Activated T-helper 2 cell treated with anti-CD3 and anti-CD28 coated beads, Interferon-gamma antibody, Interleukin-2, Interleukin-4, amounts not matched to agents 10 μg/mL and 5 μg/mL and 100 μg/mL, durations not matched to agents 14 hours and 24 hours and 36 hours (primary cell): ENCODE results near the gene PDZRN4. TPM values are rescaled to one million over a fixed set of nuclear protein-coding genes. Genes with fewer than 3 reads are reported as not detected.

ENCODE experiments used
- DNase-seq: peaks from one replicate; pipeline ENCODE4 v3.0.0; 2021; ENCODE audit warnings: low spot score
- H3K27ac Mint-ChIP-seq: one replicate; pipeline ENCODE4 v1.8.0; 2021; ENCODE audit warnings: mixed read lengths
- H3K27me3 Mint-ChIP-seq: one replicate; pipeline ENCODE4 v1.8.0; 2021; ENCODE audit warnings: low read depth, mixed read lengths
- H3K36me3 Mint-ChIP-seq: one replicate; pipeline ENCODE4 v1.8.0; 2021; ENCODE audit warnings: low read depth, mixed read lengths
- H3K4me1 Mint-ChIP-seq: one replicate; pipeline ENCODE4 v1.8.0; 2021; ENCODE audit warnings: low read depth, mixed read lengths
- H3K4me3 Mint-ChIP-seq: one replicate; pipeline ENCODE4 v1.8.0; 2021; ENCODE audit warnings: low read depth, mild to moderate bottlenecking, moderate library complexity, mixed read lengths
- H3K9me3 Mint-ChIP-seq: one replicate; pipeline ENCODE4 v1.8.0; 2021; ENCODE audit warnings: mixed read lengths
- intact Hi-C: fragments of 100-400 bp; cut with micrococcal nuclease; formaldehyde crosslinking; loops from one replicate; pipeline ENCODE4 v1.15.1; 2023
- total RNA-seq: library from RNA; stranded (reverse); gene quantifications from 2 replicates; pipeline ENCODE4 v1.2.3, GENCODE V29; 2022

Gene PDZRN4
- total RNA-seq, 1 donor from 2014 or later = not detected

DNA sequence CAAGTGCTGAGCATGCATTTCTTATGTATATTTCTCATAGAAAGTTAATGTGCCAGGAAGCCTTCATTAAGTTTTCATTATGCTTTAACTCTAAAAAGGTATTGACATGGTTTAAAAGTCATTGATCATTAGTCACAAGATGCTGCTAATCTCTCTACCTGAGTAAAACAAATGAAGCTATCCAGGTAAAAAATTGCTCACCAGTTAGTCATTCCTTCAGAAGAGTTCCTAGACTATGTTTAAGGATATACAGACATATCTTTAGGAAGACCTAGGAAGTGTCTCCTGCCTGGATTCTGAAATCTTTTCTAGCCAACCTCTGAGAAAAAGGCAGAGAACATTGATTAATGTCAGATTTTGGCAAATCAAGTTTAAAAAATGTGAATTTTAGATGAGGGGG is 274.2 kb downstream of the PDZRN4 start:
- Mint-ChIP-seq H3K36me3 (no peaks in the 10 kb centered on the region), H3K27me3 (no peaks in the 10 kb centered on the region), H3K9me3 (no peaks in the 10 kb centered on the region), H3K27ac (no peak overlapping the region), H3K4me3 (no peak overlapping the region), H3K4me1 (no peaks in the 10 kb centered on the region)
- no peak for DNase-seq
- intact Hi-C loops = no loop called here

DNA sequence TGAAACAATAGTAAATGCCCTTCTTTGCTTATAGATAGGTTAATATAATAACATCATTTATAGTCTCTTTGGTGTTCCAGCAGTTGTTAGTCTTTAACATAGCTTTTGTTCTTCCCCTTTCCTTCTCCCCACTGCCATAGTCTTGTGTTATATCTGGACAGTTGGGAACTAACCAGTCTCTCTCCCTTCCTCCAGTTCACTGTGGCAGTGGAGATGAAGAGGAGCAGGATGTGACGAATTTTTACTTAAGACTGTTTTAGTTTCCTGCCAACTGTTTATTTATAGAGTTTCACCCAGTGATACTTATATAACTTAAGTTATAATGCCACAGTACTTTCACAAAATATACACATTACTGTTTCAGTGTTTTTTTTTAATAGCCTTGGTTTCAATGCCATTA is 277.4 kb downstream of the PDZRN4 start:
- H3K27me3 Mint-ChIP-seq = no peaks in the 10 kb centered on the region
- H3K36me3 Mint-ChIP-seq = no peaks in the 10 kb centered on the region
- H3K27ac Mint-ChIP-seq = no peak overlapping the region
- no peaks in the 10 kb centered on the region for H3K4me1 Mint-ChIP-seq
- intact Hi-C loops = no loop called here
- no peaks in the 10 kb centered on the region for H3K9me3 Mint-ChIP-seq
- no peak for DNase-seq
- H3K4me3 Mint-ChIP-seq = no peak overlapping the region

DNA sequence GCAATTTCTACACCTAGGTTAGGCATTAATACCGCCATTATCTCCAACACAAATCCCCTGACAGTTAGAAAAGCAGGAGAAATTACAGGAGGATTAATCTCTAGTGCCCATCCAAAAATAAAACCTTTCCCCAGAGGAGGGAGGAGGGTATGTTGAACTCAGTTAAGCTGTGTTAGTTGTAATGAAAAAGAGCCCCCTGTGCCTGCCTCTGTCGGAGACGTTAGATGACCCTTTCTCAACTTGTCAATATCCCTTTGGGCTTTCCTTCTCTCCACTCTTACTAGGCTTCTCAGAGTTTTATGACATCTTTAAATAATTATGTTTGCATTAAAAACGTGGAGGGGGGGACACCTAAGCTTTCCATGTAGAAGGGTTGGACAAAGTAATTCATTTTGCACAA is 278.2 kb downstream of the PDZRN4 start:
- Mint-ChIP-seq H3K4me1 (no peaks in the 10 kb centered on the region), H3K27me3 (no peaks in the 10 kb centered on the region), H3K36me3 (no peaks in the 10 kb centered on the region), H3K9me3 (no peaks in the 10 kb centered on the region), H3K4me3 (no peak overlapping the region), H3K27ac (no peak overlapping the region)
- intact Hi-C loops = no loop called here
- DNase-seq = no peak

DNA sequence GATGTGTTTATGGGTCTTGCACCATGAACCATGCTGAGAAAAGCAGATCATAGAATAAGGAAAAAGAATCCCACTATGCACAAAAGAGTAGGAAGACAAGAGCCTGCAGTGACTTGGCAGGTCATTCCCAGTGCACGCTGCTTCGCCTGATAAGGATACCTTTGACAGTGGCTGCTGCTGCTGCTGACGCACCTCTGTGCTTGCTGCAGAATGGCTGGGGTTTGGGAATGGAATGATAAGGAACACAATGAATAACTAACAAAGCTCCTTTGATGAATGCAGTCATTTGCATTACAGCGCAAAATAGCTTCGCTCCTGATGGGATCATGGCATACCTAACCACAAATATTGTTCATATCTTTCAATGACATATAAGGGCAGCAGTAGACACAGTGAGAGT is 278.7 kb downstream of the PDZRN4 start:
- Mint-ChIP-seq H3K9me3 (no peaks in the 10 kb centered on the region), H3K36me3 (no peaks in the 10 kb centered on the region), H3K27ac (no peak overlapping the region)

DNA sequence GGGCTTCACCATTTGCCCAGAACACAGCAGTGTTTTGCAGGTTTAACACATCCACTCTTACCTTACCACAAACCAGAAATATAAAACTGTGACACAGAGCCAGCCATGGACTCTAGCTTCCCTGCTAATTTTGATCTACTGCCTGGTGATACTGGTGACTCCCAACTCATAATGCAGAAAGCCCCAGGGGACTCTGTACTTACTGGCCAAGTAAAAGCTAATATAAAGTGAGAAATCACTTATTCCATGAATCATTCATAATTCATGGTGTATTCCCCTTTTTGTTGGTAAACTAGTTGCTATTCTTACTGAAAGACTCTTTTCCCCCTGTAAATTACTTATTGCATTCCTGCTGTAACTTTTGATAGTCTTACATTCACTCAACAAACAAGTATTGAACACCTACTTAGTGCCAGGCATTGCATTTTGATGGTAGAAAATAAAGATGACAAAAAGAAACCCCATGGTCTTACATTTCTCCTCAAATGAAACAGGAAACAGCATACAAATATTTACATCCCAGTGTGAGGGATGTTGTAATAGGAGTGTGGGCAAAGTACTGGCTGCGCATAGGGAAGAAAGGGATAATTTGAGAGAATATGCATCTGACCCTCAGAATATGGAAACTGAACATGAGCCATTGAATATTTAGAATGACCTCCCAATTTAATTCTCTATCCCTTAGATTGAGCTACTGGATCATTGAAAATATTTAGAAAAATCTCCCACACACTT is 279.6 kb downstream of the PDZRN4 start:
- no peaks in the 10 kb centered on the region for H3K36me3 Mint-ChIP-seq
- no peak for DNase-seq
- H3K27ac Mint-ChIP-seq = no peak overlapping the region
- no peaks in the 10 kb centered on the region for H3K4me1 Mint-ChIP-seq
- intact Hi-C loops = no loop called here
- no peaks in the 10 kb centered on the region for H3K9me3 Mint-ChIP-seq
- no peaks in the 10 kb centered on the region for H3K27me3 Mint-ChIP-seq
- no peak overlapping the region for H3K4me3 Mint-ChIP-seq

More for the DNA sequence above, 278.7 kb downstream of the PDZRN4 start:
- H3K4me1 Mint-ChIP-seq = no peaks in the 10 kb centered on the region
- H3K27me3 Mint-ChIP-seq = no peaks in the 10 kb centered on the region
- no peak for DNase-seq
- intact Hi-C loops = no loop called here
- no peak overlapping the region for H3K4me3 Mint-ChIP-seq

DNA sequence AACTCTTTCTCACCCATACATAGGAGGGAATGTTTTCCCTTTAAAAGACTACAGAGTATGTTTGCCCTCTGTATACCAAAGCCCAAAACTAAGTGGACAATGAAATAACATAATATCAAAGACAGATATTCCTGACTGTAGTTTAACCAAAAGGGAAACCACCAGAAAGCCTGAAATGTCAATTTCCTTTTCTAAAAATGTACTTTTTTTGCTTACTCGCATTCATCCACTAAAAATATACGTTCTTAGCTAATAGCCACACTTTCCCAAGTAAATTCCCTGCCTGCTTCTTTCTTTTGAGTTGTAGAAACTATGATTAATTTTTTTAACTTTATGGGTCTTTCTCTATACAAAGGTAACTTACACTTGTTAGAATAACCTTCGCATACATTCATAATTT is 280.2 kb downstream of the PDZRN4 start:
- H3K9me3 Mint-ChIP-seq = no peaks in the 10 kb centered on the region
- no peaks in the 10 kb centered on the region for H3K27me3 Mint-ChIP-seq
- H3K27ac Mint-ChIP-seq = no peak overlapping the region
- no peaks in the 10 kb centered on the region for H3K4me1 Mint-ChIP-seq
- H3K4me3 Mint-ChIP-seq = no peak overlapping the region
- no peaks in the 10 kb centered on the region for H3K36me3 Mint-ChIP-seq
- no peak for DNase-seq
- intact Hi-C loops = no loop called here

DNA sequence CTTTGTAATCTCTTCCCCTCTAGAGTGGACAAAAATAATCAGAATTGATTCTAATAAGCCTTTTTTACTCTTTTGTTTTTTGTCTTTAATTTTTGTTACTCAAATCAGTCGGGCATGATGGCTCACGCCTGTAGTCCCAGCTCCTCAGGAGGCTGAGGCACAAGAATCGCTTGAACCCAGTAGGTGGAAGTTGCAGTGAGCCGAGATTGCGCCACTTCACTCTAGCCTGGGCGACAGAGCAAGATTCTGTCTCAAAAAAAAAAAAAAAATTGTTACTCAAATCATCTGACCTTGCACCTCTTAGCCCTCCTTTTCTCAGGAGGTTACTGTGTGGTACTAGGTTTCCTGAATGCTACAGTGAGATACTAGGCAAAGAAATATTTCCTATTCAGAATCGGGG is 280.6 kb downstream of the PDZRN4 start:
- H3K9me3 Mint-ChIP-seq = no peaks in the 10 kb centered on the region
- H3K36me3 Mint-ChIP-seq = no peaks in the 10 kb centered on the region
- intact Hi-C loops = no loop called here
- no peaks in the 10 kb centered on the region for H3K27me3 Mint-ChIP-seq
- H3K27ac Mint-ChIP-seq = no peak overlapping the region
- no peak for DNase-seq
- no peak overlapping the region for H3K4me3 Mint-ChIP-seq
- H3K4me1 Mint-ChIP-seq = no peaks in the 10 kb centered on the region

DNA sequence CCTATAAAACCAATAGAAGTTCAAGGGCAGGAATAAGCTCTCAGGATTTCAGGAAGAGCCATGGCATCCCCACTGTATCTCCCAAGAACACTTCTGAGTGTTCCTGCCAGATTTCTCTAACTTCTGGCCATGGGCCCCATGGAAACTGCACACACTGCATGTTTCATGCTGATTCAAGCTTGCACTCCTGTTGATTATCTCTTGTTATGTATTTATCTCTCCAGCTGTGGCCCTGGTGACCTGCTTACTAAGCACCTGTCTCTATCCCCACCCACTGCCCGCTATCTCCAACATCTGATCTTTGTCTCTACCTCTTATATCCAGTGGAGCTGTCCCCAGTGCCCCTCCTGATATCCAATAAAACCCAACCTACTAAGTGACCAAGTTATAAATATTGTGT is 285.3 kb downstream of the PDZRN4 start:
- no peak for DNase-seq
- Mint-ChIP-seq H3K9me3 (no peaks in the 10 kb centered on the region), H3K27ac (no peak overlapping the region), H3K4me1 (no peaks in the 10 kb centered on the region), H3K27me3 (no peaks in the 10 kb centered on the region), H3K36me3 (no peaks in the 10 kb centered on the region), H3K4me3 (no peak overlapping the region)
- intact Hi-C loops = no loop called here

DNA sequence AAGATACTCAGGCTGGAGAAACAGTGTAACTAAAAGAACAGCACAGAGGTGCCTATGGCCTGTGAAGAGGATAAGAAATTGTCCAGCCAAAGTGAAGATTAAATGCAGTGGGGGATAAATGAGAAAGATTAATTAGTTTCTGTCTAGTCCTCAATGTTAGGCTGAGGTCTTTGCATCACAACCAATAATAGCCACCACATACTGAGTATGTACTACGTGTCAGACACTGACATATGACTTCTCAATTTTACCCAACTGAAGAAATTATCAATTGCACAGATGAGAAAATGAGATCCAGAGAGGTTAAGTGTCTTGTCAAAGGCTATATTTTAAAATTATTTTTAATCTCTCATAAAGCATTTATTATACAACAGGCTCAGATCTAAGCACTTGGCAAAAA is 285.9 kb downstream of the PDZRN4 start:
- intact Hi-C loops = no loop called here
- no peak overlapping the region for H3K4me3 Mint-ChIP-seq

DNA sequence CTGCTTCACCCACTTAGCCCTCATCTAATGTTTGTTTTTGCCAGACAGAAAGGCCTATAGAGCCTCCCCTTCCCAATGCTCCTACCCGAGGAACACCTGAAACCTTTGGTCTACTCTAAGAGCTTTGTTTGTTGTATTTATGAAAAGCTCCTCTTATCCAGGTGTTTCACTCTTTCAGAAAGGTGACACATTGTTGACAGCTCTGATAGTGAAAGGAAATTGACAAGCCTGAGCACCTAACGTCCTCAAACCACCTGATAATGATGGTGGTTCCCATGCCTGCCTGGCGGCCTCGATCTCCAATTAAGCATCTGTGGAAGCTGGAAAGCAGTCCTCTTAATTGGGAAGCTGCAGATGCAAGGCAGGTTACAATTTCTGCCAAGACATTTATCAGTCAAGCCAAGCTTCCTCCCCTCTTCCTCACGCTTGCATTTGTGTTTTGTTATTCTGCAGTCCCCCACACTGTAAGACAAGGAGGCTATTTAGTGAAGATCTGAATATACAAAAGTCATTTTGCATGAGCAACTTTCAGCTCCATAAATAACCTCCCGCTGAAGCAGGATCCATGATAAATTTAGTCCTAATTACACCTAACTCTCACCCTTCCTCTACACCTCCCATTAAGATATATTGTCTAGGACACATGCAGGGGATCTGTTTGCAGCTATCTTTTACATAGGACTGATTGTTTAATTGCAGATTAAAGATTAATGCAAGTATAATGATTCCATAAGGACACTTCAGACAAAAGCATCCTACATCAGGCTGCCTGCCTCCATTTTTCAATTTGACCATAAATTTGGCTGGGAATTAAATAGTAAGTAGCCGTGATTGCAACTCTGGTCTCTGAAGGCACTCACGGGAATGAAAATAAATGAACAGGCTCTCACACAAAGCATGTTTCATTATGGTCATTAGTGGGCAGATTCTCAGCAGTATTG is 288.6 kb downstream of the PDZRN4 start:
- intact Hi-C loops = no loop called here
- no peak overlapping the region for H3K4me3 Mint-ChIP-seq
- H3K27me3 Mint-ChIP-seq = no peaks in the 10 kb centered on the region
- no peaks in the 10 kb centered on the region for H3K9me3 Mint-ChIP-seq
- no peak overlapping the region for H3K27ac Mint-ChIP-seq
- DNase-seq = no peak
- H3K36me3 Mint-ChIP-seq = no peaks in the 10 kb centered on the region
- no peaks in the 10 kb centered on the region for H3K4me1 Mint-ChIP-seq

More for the DNA sequence above, 285.9 kb downstream of the PDZRN4 start:
- Mint-ChIP-seq H3K4me1 (no peaks in the 10 kb centered on the region), H3K9me3 (no peaks in the 10 kb centered on the region), H3K27ac (no peak overlapping the region), H3K36me3 (no peaks in the 10 kb centered on the region), H3K27me3 (no peaks in the 10 kb centered on the region)
- DNase-seq = no peak

DNA sequence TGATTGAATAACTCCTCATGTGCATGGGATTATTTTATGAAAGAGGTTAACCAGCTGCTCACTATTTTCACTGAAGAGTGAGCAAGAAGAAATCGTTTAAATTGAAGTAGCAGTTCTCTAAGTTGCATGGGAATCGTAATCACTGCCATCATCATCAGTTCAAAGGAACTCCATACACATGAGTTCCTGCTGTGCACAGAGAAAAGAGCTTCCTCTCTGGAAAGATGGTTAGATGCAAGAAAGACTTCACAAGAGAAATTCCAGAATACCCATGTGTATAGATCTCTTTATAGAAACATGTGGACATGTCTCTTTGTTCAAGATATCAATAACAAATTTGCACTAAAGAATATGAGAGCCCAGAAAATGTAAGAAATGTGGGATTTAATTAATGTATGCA is 291.3 kb downstream of the PDZRN4 start:
- intact Hi-C loops = no loop called here
- no peaks in the 10 kb centered on the region for H3K36me3 Mint-ChIP-seq
- H3K9me3 Mint-ChIP-seq = no peaks in the 10 kb centered on the region
- H3K27ac Mint-ChIP-seq = no peak overlapping the region
- H3K4me1 Mint-ChIP-seq = no peaks in the 10 kb centered on the region
- no peak overlapping the region for H3K4me3 Mint-ChIP-seq
- DNase-seq = no peak
- H3K27me3 Mint-ChIP-seq = no peaks in the 10 kb centered on the region

DNA sequence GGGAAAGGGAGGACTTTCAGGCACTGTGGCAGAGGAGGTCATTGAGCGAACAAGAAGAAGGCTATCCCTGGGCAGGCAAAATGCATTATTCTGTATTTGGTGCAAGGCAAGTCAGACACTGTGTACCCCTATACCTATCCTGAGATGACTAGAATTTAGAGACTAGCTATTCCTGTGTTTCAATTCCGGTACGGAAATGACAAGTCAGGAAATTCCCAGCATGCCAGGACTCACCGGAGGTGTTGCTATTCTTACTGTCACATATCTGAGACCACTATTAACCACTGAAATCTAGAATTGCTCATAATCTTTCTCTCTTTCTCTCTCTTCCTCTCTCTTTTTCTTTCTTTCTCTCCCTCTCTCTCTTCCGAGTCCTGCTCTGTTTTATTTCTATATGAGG is 297.1 kb downstream of the PDZRN4 start:
- no peak for DNase-seq
- intact Hi-C loops = no loop called here
- no peak overlapping the region for H3K27ac Mint-ChIP-seq
- no peaks in the 10 kb centered on the region for H3K4me1 Mint-ChIP-seq
- no peaks in the 10 kb centered on the region for H3K27me3 Mint-ChIP-seq
- H3K9me3 Mint-ChIP-seq = no peaks in the 10 kb centered on the region
- H3K4me3 Mint-ChIP-seq = no peak overlapping the region
- H3K36me3 Mint-ChIP-seq = no peaks in the 10 kb centered on the region

DNA sequence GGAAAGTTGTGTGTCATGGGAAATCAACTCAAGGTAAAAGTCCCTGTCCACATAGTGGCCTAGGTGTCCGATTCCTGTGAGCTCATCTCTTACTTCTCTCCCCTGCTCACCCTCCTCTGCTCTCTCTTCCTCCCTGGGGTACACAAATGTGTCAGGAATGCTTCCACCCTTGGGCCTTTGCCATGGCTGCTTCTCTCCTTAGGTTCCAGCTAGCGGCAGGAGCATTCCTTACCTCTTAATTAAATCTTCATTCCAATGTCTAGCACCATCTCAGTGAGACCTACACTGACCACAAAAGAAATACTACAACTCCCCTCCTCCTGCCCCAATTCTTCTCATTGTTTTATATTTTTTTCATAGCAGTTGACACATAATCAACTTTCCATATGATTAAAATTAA is 298.6 kb downstream of the PDZRN4 start:
- H3K4me1 Mint-ChIP-seq = no peaks in the 10 kb centered on the region
- H3K4me3 Mint-ChIP-seq = no peak overlapping the region
- H3K9me3 Mint-ChIP-seq = no peaks in the 10 kb centered on the region
- H3K36me3 Mint-ChIP-seq = no peaks in the 10 kb centered on the region
- H3K27ac Mint-ChIP-seq = no peak overlapping the region
- intact Hi-C loops = no loop called here
- no peaks in the 10 kb centered on the region for H3K27me3 Mint-ChIP-seq
- no peak for DNase-seq
